Measurements from ENCODE around the gene UBALD1.

The UBALD1 gene

GRCh38 chr16:4616047-4616811 is 1.5 kb upstream of the UBALD1 start:
- CTCF ChIA-PET: interaction anchor here (0.6 to 1.9 kb wide), 11 partner anchors 8 to 305 kb away, joined by 3 to 10 read pairs (median 3); partner anchors contain the start of gene MGRN1
- Mint-ChIP-seq H3K27ac (peak overlapping the region; percentile 97), H3K9me3 (no peaks in the 10 kb centered on the region), H3K36me3 (no peaks in the 10 kb centered on the region), H3K4me1 (peaks cover 43% of the 10 kb centered on the region), H3K4me3 (peak overlapping the region; percentile 96), H3K27me3 (no peaks in the 10 kb centered on the region)
- DNase-seq: peak; percentile 100

- H3K27me3 Mint-ChIP-seq: no peaks in the 10 kb centered on the region
- H3K9me3 Mint-ChIP-seq: no peaks in the 10 kb centered on the region
- no peak for DNase-seq
- CTCF ChIA-PET: interaction anchor here (1.0 to 1.9 kb wide), 5 partner anchors 9 to 109 kb away, joined by 3 to 10 read pairs (median 6); partner anchors contain the start of gene MGRN1
- peaks cover 43% of the 10 kb centered on the region for H3K4me1 Mint-ChIP-seq
- H3K36me3 Mint-ChIP-seq: no peaks in the 10 kb centered on the region
- peak overlapping the region; percentile 97 for H3K27ac Mint-ChIP-seq
- peak overlapping the region; percentile 96 for H3K4me3 Mint-ChIP-seq
These were observed 827 bp upstream of the UBALD1 start for GRCh38 chr16:4615384-4616046.

GRCh38 chr16:4613636-4614570 is 785 bp downstream of the UBALD1 start:
- Mint-ChIP-seq H3K27ac (peak overlapping the region; percentile 79), H3K36me3 (no peaks in the 10 kb centered on the region)

GRCh38 chr16:4612977-4613635 is 1.6 kb downstream of the UBALD1 start:
- Mint-ChIP-seq H3K4me3 (peak overlapping the region; percentile 78), H3K27me3 (no peaks in the 10 kb centered on the region), H3K9me3 (no peaks in the 10 kb centered on the region), H3K27ac (no peak overlapping the region), H3K36me3 (peaks cover 2% of the 10 kb centered on the region), H3K4me1 (peaks cover 34% of the 10 kb centered on the region)
- DNase-seq: no peak
- CTCF ChIA-PET: interaction anchor here (1.0 kb wide), 1 partner anchor 12 kb away, joined by 4 read pairs; the partner anchor contains the start of gene MGRN1

More at GRCh38 chr16:4613636-4614570, 785 bp downstream of the UBALD1 start:
- Mint-ChIP-seq H3K9me3 (no peaks in the 10 kb centered on the region), H3K4me3 (peak overlapping the region; percentile 78), H3K4me1 (peaks cover 42% of the 10 kb centered on the region), H3K27me3 (no peaks in the 10 kb centered on the region)
- DNase-seq: peak; percentile 61
- CTCF ChIA-PET: interaction anchor here (0.8 to 1.0 kb wide), 2 partner anchors 10 to 11 kb away, joined by 4 read pairs; partner anchors contain the start of gene MGRN1

GRCh38 chr16:4612474-4612931 is 2.2 kb downstream of the UBALD1 start:
- H3K27ac Mint-ChIP-seq: peak overlapping the region; percentile 33
- CTCF ChIA-PET: interaction anchor here (1.0 kb wide), 1 partner anchor 12 kb away, joined by 4 read pairs; the partner anchor contains the start of gene MGRN1
- no peaks in the 10 kb centered on the region for H3K9me3 Mint-ChIP-seq
- peaks cover 28% of the 10 kb centered on the region for H3K4me1 Mint-ChIP-seq
- peaks cover 2% of the 10 kb centered on the region for H3K36me3 Mint-ChIP-seq
- H3K27me3 Mint-ChIP-seq: no peaks in the 10 kb centered on the region
- peak overlapping the region; percentile 23 for H3K4me3 Mint-ChIP-seq
- no peak for DNase-seq

GRCh38 chr16:4611337-4612021 is 3.2 kb downstream of the UBALD1 start:
- H3K27me3 Mint-ChIP-seq: no peaks in the 10 kb centered on the region
- peaks cover 2% of the 10 kb centered on the region for H3K36me3 Mint-ChIP-seq
- peaks cover 19% of the 10 kb centered on the region for H3K4me1 Mint-ChIP-seq
- H3K9me3 Mint-ChIP-seq: no peaks in the 10 kb centered on the region
- H3K4me3 Mint-ChIP-seq: no peak overlapping the region
- CTCF ChIA-PET: no interaction called here
- DNase-seq: no peak
- no peak overlapping the region for H3K27ac Mint-ChIP-seq

GRCh38 chr16:4610011-4611005 is 4.4 kb downstream of the UBALD1 start:
- Mint-ChIP-seq H3K27me3 (no peaks in the 10 kb centered on the region), H3K4me3 (no peak overlapping the region), H3K9me3 (no peaks in the 10 kb centered on the region), H3K27ac (no peak overlapping the region), H3K4me1 (peaks cover 9% of the 10 kb centered on the region), H3K36me3 (peaks cover 2% of the 10 kb centered on the region)
- CTCF ChIA-PET: no interaction called here
- DNase-seq: no peak

- no peak overlapping the region for H3K4me3 Mint-ChIP-seq
- peaks cover 7% of the 10 kb centered on the region for H3K4me1 Mint-ChIP-seq
- H3K9me3 Mint-ChIP-seq: no peaks in the 10 kb centered on the region
- CTCF ChIA-PET: no interaction called here
- peaks cover 2% of the 10 kb centered on the region for H3K36me3 Mint-ChIP-seq
- no peak overlapping the region for H3K27ac Mint-ChIP-seq
- DNase-seq: no peak
- no peaks in the 10 kb centered on the region for H3K27me3 Mint-ChIP-seq
These were observed 5.3 kb downstream of the UBALD1 start for GRCh38 chr16:4609200-4610010.

GRCh38 chr16:4608704-4608980 is 6.0 kb downstream of the UBALD1 start:
- H3K4me3 Mint-ChIP-seq: no peak overlapping the region
- H3K4me1 Mint-ChIP-seq: peaks cover 5% of the 10 kb centered on the region
- H3K9me3 Mint-ChIP-seq: no peaks in the 10 kb centered on the region
- no peak overlapping the region for H3K27ac Mint-ChIP-seq
- peaks cover 3% of the 10 kb centered on the region for H3K27me3 Mint-ChIP-seq
- DNase-seq: no peak
- peaks cover 2% of the 10 kb centered on the region for H3K36me3 Mint-ChIP-seq
- CTCF ChIA-PET: interaction anchor here (0.8 kb wide), 1 partner anchor 23 kb away, joined by 3 read pairs; no protein-coding TSS in a partner anchor

- Mint-ChIP-seq H3K27ac (no peak overlapping the region), H3K4me3 (no peak overlapping the region), H3K4me1 (peaks cover 4% of the 10 kb centered on the region), H3K27me3 (peaks cover 5% of the 10 kb centered on the region), H3K9me3 (no peaks in the 10 kb centered on the region), H3K36me3 (peaks cover 2% of the 10 kb centered on the region)
- DNase-seq: no peak
- CTCF ChIA-PET: interaction anchor here (0.8 kb wide), 1 partner anchor 22 kb away, joined by 3 read pairs; no protein-coding TSS in a partner anchor
These were observed 6.6 kb downstream of the UBALD1 start for GRCh38 chr16:4607841-4608703.

GRCh38 chr16:4606354-4606753 is 8.3 kb downstream of the UBALD1 start:
- H3K4me3 Mint-ChIP-seq: no peak overlapping the region
- DNase-seq: no peak
- H3K36me3 Mint-ChIP-seq: peaks cover 2% of the 10 kb centered on the region
- H3K27ac Mint-ChIP-seq: no peak overlapping the region
- no peaks in the 10 kb centered on the region for H3K4me1 Mint-ChIP-seq
- CTCF ChIA-PET: no interaction called here
- H3K27me3 Mint-ChIP-seq: peaks cover 13% of the 10 kb centered on the region
- no peaks in the 10 kb centered on the region for H3K9me3 Mint-ChIP-seq
